Esophagus muscularis mucosa (tissue), 3 donors: Measurements from ENCODE around the gene PIK3R2.

Experiments
- EP300 ChIP-seq: sonication (generic); formaldehyde crosslinking; IDR thresholded peaks from one replicate; pipeline ENCODE4 v1.6.1; 2017; ENCODE audit warnings: antibody characterized with exemption
- TF ChIP-seq, protein P1 (sequence below), 3 experiments: fragments of 200-600 bp in 2 of 3; fragments of 450-650 bp in 1 of 3; sonication (generic) in 2 of 3; IDR thresholded peaks; one replicate each; pipeline ENCODE4 v1.5.1; 2017 to 2019; ENCODE audit warnings: antibody characterized with exemption in 3 of 3, mild to moderate bottlenecking in 2 of 3, moderate library complexity in 1 of 3

DNA sequence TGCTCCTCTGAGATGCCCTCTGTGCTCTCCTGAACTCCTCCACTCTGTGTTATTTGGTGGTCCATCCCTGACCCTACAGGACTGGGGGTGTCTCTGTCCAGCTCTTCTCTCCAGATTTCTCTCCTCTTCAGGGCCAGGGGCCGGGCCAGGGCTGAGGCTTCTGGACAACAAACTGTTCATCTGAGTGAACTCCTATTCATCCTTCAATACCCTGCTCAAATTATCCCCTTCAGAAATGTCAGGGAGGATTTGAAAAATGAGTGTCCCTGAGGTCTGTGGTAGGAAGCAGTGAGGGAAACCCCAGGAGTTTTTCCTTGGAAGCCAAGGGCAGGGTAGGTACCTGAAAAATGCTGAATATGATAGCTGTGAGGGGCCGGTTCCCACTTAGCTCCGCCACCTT lies 65.6 kb downstream of the PIK3R2 start:
- no peak for TF ChIP-seq EP300
- TF ChIP-seq, protein P1, sequence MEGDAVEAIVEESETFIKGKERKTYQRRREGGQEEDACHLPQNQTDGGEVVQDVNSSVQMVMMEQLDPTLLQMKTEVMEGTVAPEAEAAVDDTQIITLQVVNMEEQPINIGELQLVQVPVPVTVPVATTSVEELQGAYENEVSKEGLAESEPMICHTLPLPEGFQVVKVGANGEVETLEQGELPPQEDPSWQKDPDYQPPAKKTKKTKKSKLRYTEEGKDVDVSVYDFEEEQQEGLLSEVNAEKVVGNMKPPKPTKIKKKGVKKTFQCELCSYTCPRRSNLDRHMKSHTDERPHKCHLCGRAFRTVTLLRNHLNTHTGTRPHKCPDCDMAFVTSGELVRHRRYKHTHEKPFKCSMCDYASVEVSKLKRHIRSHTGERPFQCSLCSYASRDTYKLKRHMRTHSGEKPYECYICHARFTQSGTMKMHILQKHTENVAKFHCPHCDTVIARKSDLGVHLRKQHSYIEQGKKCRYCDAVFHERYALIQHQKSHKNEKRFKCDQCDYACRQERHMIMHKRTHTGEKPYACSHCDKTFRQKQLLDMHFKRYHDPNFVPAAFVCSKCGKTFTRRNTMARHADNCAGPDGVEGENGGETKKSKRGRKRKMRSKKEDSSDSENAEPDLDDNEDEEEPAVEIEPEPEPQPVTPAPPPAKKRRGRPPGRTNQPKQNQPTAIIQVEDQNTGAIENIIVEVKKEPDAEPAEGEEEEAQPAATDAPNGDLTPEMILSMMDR (IDR thresholded peaks at IDR 0.05) = no peak
